ENCODE measurements around the gene BDKRB2.

BDKRB2 gene

GRCh38 chr14:96204151-96205058 lies at the start of gene BDKRB2:
Gene BDKRB2, plus strand, starts transcription at chr14:96204839. Its CDS starts 32,269 bp downstream, at chr14:96237108.
- no peak for TF ChIP-seq ZNF274 (IDR thresholded peaks at IDR 0.05; ENCODE audit: low read depth, low read length)
- H3K4me3 ChIP-seq (ENCODE audit: low read length), result no peak within 1 kb of the TSS

DNA sequence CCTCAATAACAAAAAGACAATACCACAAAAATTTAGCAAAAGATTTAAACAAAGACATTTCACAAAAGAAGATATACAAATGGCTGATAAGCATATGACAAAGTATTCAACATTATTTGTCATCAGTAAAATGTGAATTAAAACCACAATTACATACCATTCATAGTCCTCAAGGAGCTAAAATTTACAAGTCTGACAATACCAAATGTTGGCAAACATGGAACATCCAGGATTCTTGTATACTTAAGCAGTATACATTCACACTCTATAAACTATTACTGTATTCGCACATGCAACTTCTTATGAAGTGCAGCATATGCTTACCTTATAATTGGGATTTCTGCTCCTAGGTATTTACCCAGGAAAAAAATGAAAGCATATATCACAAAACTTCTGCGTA lies 49.7 kb upstream of the BDKRB2 start:
- H3K4me3 ChIP-seq (ENCODE audit: low read length), result no peak overlapping the region
- TF ChIP-seq ZNF274 (IDR thresholded peaks at IDR 0.05; ENCODE audit: low read depth, low read length), result no peak

DNA sequence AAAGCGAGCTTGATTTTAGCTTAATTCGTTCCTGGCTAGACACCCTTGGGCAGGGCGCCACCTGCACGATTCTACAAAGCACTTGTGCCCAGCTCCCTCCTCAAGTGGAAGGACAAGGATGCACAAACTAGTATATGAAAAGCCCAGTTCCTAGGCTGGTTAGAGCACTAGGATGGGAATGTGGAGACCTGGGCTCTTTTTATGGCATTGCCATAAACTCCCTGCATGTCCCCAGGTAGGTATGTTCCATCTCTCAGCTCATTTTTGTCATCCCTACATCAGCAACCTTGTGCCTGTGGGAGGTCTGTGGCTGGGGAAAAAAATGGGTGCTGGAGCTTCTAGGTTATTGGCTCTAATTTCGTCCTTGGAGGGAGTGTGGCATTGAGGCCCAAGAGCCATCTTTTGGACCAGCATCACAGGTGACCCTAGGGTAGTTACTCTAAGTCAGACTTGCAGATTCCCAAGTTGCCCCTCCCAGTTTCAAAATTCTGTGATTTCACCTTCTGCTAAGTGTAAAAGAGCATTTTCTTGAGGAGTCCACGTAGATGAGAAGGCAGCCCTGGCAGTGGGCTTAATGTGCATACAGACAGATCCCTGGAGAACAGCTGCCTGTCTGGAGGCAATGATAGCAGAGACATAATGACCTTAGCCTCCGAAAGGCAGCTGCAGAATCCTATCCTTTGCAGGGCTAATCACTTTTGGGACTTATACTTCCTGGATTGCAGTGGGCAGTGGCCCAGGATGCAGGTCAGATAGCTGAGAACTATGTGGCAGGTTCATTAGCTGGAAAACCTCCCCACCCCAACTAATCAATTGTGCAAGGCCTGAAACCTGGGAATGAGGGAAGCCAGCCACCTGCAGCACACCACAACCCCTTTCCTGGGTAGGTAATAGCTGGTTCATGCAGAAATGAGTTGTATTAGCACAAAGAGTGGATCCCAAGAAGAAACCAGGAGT lies 47.6 kb upstream of the BDKRB2 start:
- no peak overlapping the region for H3K4me3 ChIP-seq (ENCODE audit: low read length)
- no peak for TF ChIP-seq ZNF274 (IDR thresholded peaks at IDR 0.05; ENCODE audit: low read depth, low read length)

- TF ChIP-seq ZNF274 (IDR thresholded peaks at IDR 0.05; ENCODE audit: low read depth, low read length), result no peak
- no peak overlapping the region for H3K4me3 ChIP-seq (ENCODE audit: low read length)
These were observed 45.9 kb upstream of the BDKRB2 start for GRCh38 chr14:96158735-96159134.

GRCh38 chr14:96160076-96160912 lies 44.3 kb upstream of the BDKRB2 start:
- H3K4me3 ChIP-seq (ENCODE audit: low read length), result no peak overlapping the region
- TF ChIP-seq ZNF274 (IDR thresholded peaks at IDR 0.05; ENCODE audit: low read depth, low read length), result no peak

DNA sequence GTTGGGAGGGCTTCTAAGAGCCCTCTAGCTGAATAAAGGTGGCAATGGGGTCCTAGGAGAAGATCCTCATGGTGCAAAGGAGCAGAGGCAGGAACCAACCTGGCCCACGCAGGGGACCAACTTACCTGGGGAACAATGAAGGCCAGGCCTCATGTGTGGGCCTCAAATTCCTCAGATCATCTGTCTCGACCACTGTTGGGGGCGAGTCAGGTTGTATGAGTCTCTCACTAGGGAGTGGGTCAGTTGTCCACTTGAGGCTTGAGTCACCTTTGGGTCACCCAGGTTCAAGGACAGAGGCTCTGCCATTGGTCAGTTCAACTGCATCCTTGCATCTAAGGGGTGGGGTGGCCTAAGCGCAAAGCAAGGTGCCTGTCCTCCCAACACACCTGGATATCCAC lies 43.7 kb upstream of the BDKRB2 start:
- TF ChIP-seq ZNF274 (IDR thresholded peaks at IDR 0.05; ENCODE audit: low read depth, low read length), result no peak
- no peak overlapping the region for H3K4me3 ChIP-seq (ENCODE audit: low read length)

- no peak overlapping the region for H3K4me3 ChIP-seq (ENCODE audit: low read length)
- TF ChIP-seq ZNF274 (IDR thresholded peaks at IDR 0.05; ENCODE audit: low read depth, low read length), result no peak
These were observed 43.0 kb upstream of the BDKRB2 start for GRCh38 chr14:96161636-96162035.

- no peak for TF ChIP-seq ZNF274 (IDR thresholded peaks at IDR 0.05; ENCODE audit: low read depth, low read length)
- H3K4me3 ChIP-seq (ENCODE audit: low read length), result no peak overlapping the region
These were observed 42.4 kb upstream of the BDKRB2 start for GRCh38 chr14:96162265-96162664.

DNA sequence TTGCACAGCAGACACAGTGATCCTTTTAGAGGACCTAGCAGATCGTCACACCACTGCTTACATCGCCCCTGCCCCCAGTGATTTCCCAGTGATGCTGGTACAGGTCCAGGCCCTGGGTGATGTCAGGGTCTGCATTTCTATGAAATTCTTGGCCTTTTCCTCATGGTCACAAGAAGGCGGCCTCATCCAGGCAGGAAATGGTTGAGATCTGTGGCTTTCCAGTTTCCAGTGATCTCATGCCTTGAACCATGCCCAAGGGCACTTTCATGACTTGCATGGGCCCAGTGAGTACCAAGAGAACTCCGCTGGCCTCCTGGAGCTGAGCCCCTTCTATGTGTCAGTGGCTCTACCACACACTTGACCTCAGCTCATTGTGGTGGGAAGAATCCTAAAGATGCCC lies 41.9 kb upstream of the BDKRB2 start:
- no peak for TF ChIP-seq ZNF274 (IDR thresholded peaks at IDR 0.05; ENCODE audit: low read depth, low read length)
- H3K4me3 ChIP-seq (ENCODE audit: low read length), result no peak overlapping the region

DNA sequence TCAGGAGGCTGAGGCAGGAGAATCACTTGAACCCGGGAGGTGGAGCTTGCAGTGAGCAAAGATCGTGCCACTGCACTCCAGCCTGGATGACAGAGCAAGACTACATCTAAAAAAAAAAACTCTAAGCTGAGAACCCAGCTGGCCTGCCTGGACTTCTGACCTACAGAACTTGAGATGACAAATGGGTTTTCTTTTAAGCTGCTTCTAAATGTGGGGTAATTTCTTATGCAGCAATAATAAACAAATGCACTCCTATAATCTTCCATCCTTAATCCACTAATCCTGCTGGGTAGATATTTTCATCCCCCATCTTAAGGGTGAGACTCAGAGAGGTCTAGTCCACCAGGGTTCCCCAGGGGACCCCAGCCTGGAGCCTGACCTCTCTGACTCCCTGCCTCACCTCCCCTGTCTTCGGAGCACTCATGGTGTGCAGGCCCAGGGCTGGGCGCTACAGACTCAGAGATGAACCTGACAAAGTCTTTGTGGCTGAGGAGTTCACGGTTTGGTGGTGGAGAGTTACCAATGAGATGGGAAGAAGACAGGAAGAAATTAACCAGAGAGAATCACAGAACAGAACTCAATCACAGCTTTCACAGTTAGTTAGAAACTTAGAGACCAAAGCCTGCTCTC lies 39.7 kb upstream of the BDKRB2 start:
- TF ChIP-seq ZNF274 (IDR thresholded peaks at IDR 0.05; ENCODE audit: low read depth, low read length), result no peak

GRCh38 chr14:96165493-96166436 lies 38.9 kb upstream of the BDKRB2 start:
- TF ChIP-seq ZNF274 (IDR thresholded peaks at IDR 0.05; ENCODE audit: low read depth, low read length), result no peak
- H3K4me3 ChIP-seq (ENCODE audit: low read length), result no peak overlapping the region

More for the DNA sequence above, 39.7 kb upstream of the BDKRB2 start:
- no peak overlapping the region for H3K4me3 ChIP-seq (ENCODE audit: low read length)
